ENCODE results near the gene ARHGAP12.

DNA sequence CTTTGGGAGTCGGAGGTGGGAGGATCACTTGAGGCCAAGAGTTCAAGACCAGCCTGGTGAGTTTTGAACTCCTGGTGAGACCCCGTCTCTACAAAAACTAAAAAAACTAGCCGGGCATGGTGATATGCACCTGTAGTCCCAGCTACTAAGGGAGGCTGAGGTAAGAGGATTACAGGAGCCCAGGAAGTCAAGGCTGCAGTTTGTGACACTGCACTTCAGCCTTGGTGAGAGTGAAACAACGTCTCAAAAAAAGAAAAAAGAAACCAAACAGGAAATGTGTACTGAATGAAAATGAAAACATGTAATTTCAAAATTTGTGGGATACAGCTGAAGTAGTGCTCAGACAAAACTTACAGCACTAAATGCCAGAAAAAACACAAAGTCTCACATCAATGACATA lies 7.6 kb downstream of the ARHGAP12 start:
- no peak for TF ChIP-seq CTCF (IDR thresholded peaks at IDR 0.05; ENCODE audit: insufficient read depth, low read length, poor library complexity, severe bottlenecking)
- no peak for TF ChIP-seq EZH2phosphoT487 (conservative IDR thresholded peaks at IDR 0.05; ENCODE audit: low read length)

Measured in SU-DHL-6 (cell line).